Neural crest cell (in vitro differentiated cells): ENCODE measurements around the gene NTRK2. TPM values are rescaled to one million over a fixed set of nuclear protein-coding genes. Genes with fewer than 3 reads are reported as not detected.

Experiments used
- DNase-seq: peaks from one replicate; pipeline ENCODE4 v3.0.0; 2021; ENCODE audit warnings: low read depth, mixed read lengths, low spot score
- H3K27ac Mint-ChIP-seq: one replicate; pipeline ENCODE4 v1.8.0; 2021; ENCODE audit warnings: mild to moderate bottlenecking, mixed read lengths; ENCODE audit not compliant: unreplicated experiment
- H3K27me3 Mint-ChIP-seq: 2 replicates; pipeline ENCODE4 v1.8.0; 2021; ENCODE audit warnings: low read depth, mild to moderate bottlenecking, mixed read lengths
- H3K36me3 Mint-ChIP-seq: 2 replicates; pipeline ENCODE4 v1.8.0; 2021; ENCODE audit warnings: low read depth, mild to moderate bottlenecking, mixed read lengths
- H3K4me1 Mint-ChIP-seq: 2 replicates; pipeline ENCODE4 v1.8.0; 2021; ENCODE audit warnings: mixed read lengths
- H3K4me3 Mint-ChIP-seq: one replicate; pipeline ENCODE4 v1.8.0; 2021; ENCODE audit warnings: mild to moderate bottlenecking, mixed read lengths
- H3K9me3 Mint-ChIP-seq: 2 replicates; pipeline ENCODE4 v1.8.0; 2021; ENCODE audit warnings: mixed read lengths
- total RNA-seq: library from RNA; stranded (reverse); gene quantifications from 2 replicates; pipeline ENCODE4 v1.2.1, GENCODE V29; 2021
- TF ChIP-seq, protein P1 (sequence below): fragments of 200-600 bp; sonication (generic); conservative IDR thresholded peaks from 2 replicates; pipeline ENCODE4 v1.5.0; 2021; ENCODE audit warnings: antibody characterized with exemption, mild to moderate bottlenecking

The NTRK2 gene
- total RNA-seq, 1 donor from 2014 or later = 20.6 TPM

DNA sequence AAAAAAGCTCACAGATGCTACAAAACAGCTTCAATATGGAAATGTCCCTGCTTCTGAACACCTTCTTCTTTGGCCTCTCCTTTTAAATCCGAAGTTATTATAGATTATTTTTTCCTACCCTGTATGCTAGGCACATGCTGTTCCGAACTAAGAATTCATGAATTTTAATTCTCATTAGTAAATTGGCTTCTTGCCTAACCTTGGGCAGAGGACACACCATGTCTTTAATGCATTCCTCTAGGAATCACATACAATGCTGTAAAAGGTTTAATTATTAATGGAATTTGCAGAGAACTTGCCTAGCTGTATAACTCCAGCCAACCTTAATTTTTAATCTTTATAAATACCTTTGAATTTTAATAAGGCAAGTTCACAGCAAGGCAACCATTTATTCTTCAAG, 234.4 kb downstream of the NTRK2 start:
- TF ChIP-seq, protein P1, sequence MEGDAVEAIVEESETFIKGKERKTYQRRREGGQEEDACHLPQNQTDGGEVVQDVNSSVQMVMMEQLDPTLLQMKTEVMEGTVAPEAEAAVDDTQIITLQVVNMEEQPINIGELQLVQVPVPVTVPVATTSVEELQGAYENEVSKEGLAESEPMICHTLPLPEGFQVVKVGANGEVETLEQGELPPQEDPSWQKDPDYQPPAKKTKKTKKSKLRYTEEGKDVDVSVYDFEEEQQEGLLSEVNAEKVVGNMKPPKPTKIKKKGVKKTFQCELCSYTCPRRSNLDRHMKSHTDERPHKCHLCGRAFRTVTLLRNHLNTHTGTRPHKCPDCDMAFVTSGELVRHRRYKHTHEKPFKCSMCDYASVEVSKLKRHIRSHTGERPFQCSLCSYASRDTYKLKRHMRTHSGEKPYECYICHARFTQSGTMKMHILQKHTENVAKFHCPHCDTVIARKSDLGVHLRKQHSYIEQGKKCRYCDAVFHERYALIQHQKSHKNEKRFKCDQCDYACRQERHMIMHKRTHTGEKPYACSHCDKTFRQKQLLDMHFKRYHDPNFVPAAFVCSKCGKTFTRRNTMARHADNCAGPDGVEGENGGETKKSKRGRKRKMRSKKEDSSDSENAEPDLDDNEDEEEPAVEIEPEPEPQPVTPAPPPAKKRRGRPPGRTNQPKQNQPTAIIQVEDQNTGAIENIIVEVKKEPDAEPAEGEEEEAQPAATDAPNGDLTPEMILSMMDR = no peak
- peaks cover 4% of the 10 kb centered on the region for H3K9me3 Mint-ChIP-seq
- peaks cover 12% of the 10 kb centered on the region for H3K4me1 Mint-ChIP-seq
- no peak overlapping the region for H3K4me3 Mint-ChIP-seq
- peaks cover 3% of the 10 kb centered on the region for H3K27me3 Mint-ChIP-seq
- no peak for DNase-seq
- peaks cover 8% of the 10 kb centered on the region for H3K36me3 Mint-ChIP-seq
- no peak overlapping the region for H3K27ac Mint-ChIP-seq

DNA sequence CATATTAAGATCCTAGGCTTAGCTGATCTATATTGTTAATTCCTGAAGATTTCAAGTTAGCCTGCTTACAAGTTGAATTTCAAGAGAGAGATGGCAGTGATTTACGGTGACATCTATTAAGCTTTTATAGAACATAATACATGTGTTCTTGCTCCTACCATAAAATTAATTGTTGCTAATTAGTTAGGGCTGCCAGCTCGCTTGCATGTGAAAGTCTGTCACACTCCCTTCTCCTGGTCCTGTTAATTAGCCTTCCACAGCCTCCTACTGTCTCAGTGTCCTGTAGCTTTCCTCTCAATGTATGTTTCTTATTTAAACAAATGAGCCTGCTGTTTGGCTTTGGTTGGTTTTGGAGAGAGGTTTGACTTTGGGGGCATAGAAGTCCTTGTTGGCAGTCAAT, 247.2 kb downstream of the NTRK2 start:
- Mint-ChIP-seq H3K27me3 (no peaks in the 10 kb centered on the region), H3K4me1 (no peaks in the 10 kb centered on the region), H3K27ac (no peak overlapping the region), H3K4me3 (no peak overlapping the region), H3K36me3 (peaks cover under 1% of the 10 kb centered on the region), H3K9me3 (peaks cover under 1% of the 10 kb centered on the region)
- TF ChIP-seq, protein P1 = no peak
- no peak for DNase-seq

DNA sequence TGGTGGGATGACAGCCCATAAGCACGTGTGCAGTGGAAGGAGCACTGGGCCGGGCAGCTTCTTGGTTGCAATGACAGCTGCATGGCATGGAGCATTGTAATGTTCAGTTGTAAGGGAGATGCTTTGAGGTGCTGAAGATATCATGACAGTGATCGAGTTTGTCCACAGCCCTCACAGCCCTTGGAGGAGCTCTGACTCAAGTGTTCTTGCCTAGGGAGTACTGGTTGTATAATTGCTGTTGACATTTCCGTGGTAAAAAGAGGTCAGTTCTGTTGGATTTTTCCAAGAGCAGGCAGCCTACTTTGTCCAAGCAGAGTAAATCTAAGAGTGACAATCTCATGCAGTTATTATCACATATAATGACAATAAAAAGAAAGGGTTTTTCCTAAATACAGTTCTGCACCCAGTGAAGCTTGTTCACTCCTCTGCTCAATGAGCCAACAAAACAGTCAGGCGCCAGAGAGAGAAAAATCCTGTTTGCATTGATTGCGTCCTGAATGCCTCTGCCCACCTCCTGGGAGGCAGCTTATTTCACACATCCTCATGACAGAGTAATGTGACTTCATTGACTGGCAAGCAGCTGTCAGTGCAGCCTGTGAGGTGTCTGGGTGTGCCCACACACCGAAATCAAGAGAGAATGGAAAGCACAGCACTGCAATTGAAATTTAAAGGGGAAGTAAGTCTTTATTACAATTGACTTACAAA, 248.0 kb downstream of the NTRK2 start:
- no peaks in the 10 kb centered on the region for H3K36me3 Mint-ChIP-seq
- DNase-seq = no peak
- no peak overlapping the region for H3K4me3 Mint-ChIP-seq
- H3K9me3 Mint-ChIP-seq = no peaks in the 10 kb centered on the region
- H3K27ac Mint-ChIP-seq = no peak overlapping the region
- H3K4me1 Mint-ChIP-seq = no peaks in the 10 kb centered on the region
- TF ChIP-seq, protein P1 = no peak
- H3K27me3 Mint-ChIP-seq = no peaks in the 10 kb centered on the region

DNA sequence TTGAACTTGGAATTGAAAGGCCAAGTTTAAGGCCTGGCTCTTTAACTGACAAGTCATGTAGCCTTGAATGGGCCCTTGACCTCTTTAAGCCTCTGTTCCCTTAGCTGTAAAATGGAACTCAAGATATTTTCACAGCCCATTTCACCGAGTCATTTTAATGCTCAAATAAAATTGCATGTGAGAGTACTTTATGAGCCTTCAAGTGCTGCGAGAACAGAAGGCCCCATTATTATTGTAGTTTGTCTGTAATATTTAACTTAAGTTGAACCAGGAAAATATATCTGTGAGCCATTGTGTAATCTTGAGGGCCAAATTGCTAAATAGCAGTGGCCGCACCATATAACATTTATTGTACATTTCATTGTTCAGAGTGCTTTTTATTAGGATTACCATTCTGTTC, 249.9 kb downstream of the NTRK2 start:
- no peaks in the 10 kb centered on the region for H3K36me3 Mint-ChIP-seq

DNA sequence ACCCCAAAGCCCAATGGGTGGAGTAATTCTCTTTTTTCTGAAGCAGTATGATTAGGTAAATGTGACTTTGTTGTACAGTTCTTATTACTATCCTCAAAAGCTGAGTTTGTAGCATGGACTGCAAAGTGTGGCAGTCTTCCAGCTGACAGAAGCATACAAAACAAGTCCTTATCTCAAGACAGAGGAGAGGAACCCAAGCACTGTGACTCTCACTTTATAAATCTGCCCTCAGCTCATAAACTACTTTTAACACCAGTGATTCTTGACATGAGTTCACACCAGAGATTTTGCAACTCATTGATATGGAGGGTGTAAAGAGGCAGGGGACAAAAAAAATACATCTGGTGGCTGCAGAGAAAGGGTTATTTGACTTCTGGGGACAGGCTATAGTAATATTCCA, 251.6 kb downstream of the NTRK2 start:
- TF ChIP-seq, protein P1 = no peak
- no peak overlapping the region for H3K4me3 Mint-ChIP-seq
- no peaks in the 10 kb centered on the region for H3K27me3 Mint-ChIP-seq
- no peak for DNase-seq
- peaks cover 21% of the 10 kb centered on the region for H3K4me1 Mint-ChIP-seq
- no peak overlapping the region for H3K27ac Mint-ChIP-seq
- no peaks in the 10 kb centered on the region for H3K9me3 Mint-ChIP-seq
- H3K36me3 Mint-ChIP-seq = no peaks in the 10 kb centered on the region

More for the DNA sequence above, 249.9 kb downstream of the NTRK2 start:
- no peak for DNase-seq
- Mint-ChIP-seq H3K9me3 (no peaks in the 10 kb centered on the region), H3K4me1 (peaks cover 7% of the 10 kb centered on the region), H3K4me3 (no peak overlapping the region), H3K27me3 (no peaks in the 10 kb centered on the region), H3K27ac (no peak overlapping the region)
- TF ChIP-seq, protein P1 = no peak
